ENCODE results near the gene COMP.

DNA sequence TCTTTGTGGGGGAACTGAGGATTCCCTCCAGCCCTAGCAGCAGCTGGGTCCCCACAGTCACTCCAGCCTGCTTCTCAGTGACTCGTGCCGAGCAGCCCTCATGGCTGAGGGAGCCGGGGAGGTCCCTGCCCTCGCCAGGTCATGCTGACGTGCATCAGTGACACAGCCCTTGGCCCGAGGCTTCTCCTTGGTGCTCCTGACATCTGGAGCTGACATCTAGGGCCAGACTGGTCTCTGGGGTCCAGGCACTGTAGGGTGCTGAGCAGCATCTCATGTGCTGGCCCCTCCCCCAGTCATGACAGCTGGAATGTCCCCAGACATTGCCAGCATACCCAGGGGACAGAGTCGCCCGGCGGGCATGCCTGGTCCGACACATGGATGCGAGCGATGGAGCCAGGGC lies 14.4 kb downstream of the COMP start:
- TF ChIP-seq, protein P1, sequence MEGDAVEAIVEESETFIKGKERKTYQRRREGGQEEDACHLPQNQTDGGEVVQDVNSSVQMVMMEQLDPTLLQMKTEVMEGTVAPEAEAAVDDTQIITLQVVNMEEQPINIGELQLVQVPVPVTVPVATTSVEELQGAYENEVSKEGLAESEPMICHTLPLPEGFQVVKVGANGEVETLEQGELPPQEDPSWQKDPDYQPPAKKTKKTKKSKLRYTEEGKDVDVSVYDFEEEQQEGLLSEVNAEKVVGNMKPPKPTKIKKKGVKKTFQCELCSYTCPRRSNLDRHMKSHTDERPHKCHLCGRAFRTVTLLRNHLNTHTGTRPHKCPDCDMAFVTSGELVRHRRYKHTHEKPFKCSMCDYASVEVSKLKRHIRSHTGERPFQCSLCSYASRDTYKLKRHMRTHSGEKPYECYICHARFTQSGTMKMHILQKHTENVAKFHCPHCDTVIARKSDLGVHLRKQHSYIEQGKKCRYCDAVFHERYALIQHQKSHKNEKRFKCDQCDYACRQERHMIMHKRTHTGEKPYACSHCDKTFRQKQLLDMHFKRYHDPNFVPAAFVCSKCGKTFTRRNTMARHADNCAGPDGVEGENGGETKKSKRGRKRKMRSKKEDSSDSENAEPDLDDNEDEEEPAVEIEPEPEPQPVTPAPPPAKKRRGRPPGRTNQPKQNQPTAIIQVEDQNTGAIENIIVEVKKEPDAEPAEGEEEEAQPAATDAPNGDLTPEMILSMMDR (IDR thresholded peaks at IDR 0.05), result no peak
- no peak for TF ChIP-seq POLR2A (IDR thresholded peaks at IDR 0.05)

Measured in esophagus squamous epithelium (tissue), 4 donors.